Upper lobe of right lung (tissue), 1 donor: ENCODE data around the gene PTGDR2. TPM values are rescaled to one million over a fixed set of nuclear protein-coding genes. Genes with fewer than 3 reads are reported as not detected.

ENCODE experiments used
- ATAC-seq: fragments of 200-7000 bp; cut with Tn5 transposase; one replicate; pipeline ENCODE4 v1.9.1; 2020; ENCODE audit warnings: mild to moderate bottlenecking, moderate library complexity
- DNase-seq: peaks from one replicate; pipeline ENCODE4 v3.0.0-alpha.2; 2020
- H3K27ac ChIP-seq: fragments of 200-600 bp; one replicate; pipeline ENCODE4 v1.8.0; 2022
- H3K27me3 ChIP-seq: fragments of 200-600 bp; one replicate; pipeline ENCODE4 v1.8.0; 2022; ENCODE audit warnings: mild to moderate bottlenecking
- H3K36me3 ChIP-seq: fragments of 200-600 bp; one replicate; pipeline ENCODE4 v1.8.0; 2022
- H3K4me1 ChIP-seq: fragments of 200-600 bp; one replicate; pipeline ENCODE4 v1.8.0; 2022
- H3K4me3 ChIP-seq: fragments of 200-600 bp; one replicate; pipeline ENCODE4 v1.8.0; 2022; ENCODE audit warnings: mild to moderate bottlenecking
- H3K9me3 ChIP-seq: fragments of 200-600 bp; one replicate; pipeline ENCODE4 v1.8.0; 2022
- intact Hi-C: fragments of 100-400 bp; cut with DNase I; formaldehyde crosslinking; loops from one replicate; pipeline ENCODE4 v1.11.0; 2022
- total RNA-seq: library from RNA; stranded (reverse); fragmentation: NEBNext Ultra II Directional; extraction: Animal tissue kit (Norgen Biotek cat#: 25700); gene quantifications from one replicate; pipeline ENCODE4 v1.2.1, GENCODE V29; 2021
- TF ChIP-seq, protein P1 (sequence below): fragments of 200-600 bp; IDR thresholded peaks from one replicate; pipeline ENCODE4 v1.8.0; 2022; ENCODE audit warnings: antibody characterized with exemption
- donor health status: DM: no; HTN: yes; CAD: no; lungs with severe emphysema.

PTGDR2 gene
- total RNA-seq, 1 donor from 2014 or later: 1.8 TPM

DNA sequence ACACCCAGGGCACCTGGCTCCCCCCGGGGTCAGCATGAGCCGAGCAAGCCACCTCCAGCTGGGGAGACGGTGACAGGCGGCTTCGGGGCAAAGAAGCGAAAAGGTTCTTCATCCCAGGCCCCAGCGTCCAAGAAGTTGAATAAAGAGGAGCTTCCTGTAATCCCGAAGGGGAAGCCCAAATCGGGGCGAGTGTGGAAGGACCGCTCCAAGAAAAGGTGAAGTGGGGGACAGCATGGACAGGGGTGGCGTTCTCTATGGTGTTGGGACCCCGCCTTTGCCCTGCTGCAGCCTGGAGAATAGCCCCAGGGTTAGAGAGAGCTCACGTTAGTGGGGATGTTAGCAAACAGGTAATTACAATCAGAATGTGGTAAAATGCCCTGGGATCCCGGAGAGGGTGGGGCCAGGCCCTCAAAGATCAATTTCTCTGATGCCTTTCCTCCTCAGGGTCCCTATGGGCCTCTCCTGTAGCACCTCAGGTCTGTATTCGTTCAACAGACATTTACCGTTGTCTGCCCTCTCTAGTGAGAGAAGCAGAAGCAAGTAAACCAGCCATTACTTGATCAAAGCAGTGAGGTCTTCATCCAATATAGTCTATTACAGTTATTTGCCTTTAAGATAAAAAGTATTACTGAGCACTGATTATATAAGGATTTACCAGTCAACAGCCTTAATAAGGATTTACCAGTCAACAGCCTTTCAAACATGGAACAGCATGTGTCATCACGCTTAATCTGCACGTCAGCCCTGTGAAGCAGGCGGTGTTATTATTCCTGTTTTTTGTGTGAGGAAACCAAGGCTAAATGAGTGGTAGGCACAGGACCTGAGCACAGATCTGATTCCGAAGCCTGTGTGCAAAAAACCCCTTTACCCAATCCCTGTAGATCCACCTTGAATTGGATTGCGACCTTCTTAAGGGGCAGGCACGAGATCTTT is 12.8 kb downstream of the PTGDR2 start:
- peak overlapping the region; percentile 52 for H3K27ac ChIP-seq
- H3K36me3 ChIP-seq: peaks cover 4% of the 10 kb centered on the region

DNA sequence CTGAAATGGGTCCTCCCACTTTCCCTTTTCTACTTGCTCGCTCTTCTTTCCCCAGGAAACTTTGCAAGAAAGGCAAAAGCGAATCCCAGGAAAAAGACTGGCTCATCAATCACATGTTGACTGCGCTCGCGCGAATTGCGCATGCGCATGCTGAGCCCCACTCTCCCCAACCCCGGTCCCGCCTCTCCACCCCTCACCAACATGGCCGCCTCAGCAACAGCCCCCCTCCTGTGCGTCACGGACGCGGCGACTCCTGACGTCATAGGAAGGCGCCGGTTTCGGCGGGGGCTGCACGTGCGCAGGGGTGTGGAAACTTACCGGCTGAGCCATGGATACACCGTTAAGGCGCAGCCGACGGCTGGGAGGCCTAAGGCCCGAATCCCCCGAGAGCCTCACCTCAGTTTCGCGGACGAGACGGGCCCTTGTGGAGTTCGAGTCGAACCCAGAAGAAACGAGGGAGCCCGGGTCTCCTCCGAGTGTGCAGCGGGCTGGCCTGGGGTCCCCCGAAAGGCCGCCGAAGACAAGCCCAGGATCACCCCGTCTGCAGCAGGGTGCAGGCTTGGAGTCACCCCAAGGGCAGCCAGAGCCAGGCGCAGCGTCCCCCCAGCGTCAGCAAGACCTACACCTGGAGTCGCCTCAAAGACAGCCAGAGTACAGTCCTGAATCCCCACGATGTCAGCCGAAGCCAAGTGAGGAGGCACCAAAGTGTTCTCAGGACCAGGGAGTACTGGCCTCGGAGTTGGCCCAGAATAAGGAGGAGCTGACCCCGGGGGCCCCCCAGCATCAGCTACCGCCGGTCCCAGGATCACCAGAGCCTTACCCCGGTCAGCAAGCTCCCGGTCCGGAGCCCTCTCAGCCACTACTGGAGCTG is 13.7 kb downstream of the PTGDR2 start, which contains the start of gene CCDC86:
CCDC86 (plus strand) TSS at position 317 of the 871 bp plus-strand sequence; CDS start at position 329, 12 bp downstream.
- peak; percentile 96 for ATAC-seq
- DNase-seq: peak; percentile 98
- Histone ChIP-seq H3K4me1 (peaks cover 31% of the 10 kb centered on the region), H3K9me3 (no peaks in the 10 kb centered on the region), H3K27me3 (no peaks in the 10 kb centered on the region), H3K27ac (peak within 1 kb of the TSS; percentile 78), H3K36me3 (no peaks in the 10 kb centered on the region), H3K4me3 (peak within 1 kb of the TSS; percentile 77)
- intact Hi-C loops: no loop called here
- TF ChIP-seq, protein P1, sequence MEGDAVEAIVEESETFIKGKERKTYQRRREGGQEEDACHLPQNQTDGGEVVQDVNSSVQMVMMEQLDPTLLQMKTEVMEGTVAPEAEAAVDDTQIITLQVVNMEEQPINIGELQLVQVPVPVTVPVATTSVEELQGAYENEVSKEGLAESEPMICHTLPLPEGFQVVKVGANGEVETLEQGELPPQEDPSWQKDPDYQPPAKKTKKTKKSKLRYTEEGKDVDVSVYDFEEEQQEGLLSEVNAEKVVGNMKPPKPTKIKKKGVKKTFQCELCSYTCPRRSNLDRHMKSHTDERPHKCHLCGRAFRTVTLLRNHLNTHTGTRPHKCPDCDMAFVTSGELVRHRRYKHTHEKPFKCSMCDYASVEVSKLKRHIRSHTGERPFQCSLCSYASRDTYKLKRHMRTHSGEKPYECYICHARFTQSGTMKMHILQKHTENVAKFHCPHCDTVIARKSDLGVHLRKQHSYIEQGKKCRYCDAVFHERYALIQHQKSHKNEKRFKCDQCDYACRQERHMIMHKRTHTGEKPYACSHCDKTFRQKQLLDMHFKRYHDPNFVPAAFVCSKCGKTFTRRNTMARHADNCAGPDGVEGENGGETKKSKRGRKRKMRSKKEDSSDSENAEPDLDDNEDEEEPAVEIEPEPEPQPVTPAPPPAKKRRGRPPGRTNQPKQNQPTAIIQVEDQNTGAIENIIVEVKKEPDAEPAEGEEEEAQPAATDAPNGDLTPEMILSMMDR: no peak

More for the DNA sequence above, 12.8 kb downstream of the PTGDR2 start:
- H3K9me3 ChIP-seq: no peaks in the 10 kb centered on the region
- DNase-seq (no peak), ATAC-seq (no peak)
- H3K27me3 ChIP-seq: no peaks in the 10 kb centered on the region
- peaks cover 31% of the 10 kb centered on the region for H3K4me1 ChIP-seq
- intact Hi-C loops: no loop called here
- H3K4me3 ChIP-seq: peak overlapping the region; percentile 77
- TF ChIP-seq, protein P1: no peak

DNA sequence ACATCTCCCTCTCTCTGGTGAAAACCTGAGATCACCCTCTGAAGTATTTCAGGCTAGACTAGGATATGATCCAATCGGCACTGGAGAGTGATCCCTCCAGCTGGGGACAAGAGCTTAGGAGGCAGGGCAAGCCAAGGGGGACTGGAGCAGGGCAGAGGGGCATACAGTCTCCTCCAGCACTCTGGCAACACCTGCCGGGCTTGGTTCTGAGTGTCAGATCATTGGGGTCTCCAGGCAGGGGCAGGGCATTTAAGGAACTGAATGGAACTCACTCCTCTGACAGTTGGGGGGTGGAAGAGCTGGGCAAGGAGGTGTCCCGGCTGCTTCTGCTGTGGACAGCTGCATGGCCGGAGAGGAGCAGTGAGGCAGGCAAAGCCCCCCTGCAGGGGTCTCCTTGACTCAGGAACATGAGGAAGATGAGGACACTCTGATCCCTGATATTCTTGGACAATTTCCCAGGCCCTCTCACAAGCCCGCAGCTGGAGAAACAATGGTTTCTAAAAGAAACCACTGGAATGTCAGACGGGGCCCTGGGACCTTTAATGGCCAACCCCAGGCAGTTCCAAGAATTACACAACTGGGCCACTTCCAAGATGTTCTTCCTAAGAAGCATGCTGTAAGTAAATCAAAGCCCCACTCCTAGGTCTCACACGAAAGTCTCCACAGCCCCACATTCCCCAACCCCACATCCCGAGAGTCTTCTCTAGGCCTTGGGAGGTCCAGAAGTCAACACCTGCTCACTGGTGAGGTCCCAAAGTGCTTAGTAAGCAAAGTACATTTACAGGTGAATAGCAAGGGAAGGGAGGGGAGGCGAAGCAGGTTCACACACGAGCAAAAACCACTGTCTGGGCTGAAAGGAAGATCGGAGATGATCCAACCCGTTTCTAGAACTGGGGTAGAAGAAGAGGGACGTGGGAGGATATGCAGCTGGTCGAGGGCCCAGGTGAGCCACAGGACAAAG is 15.0 kb downstream of the PTGDR2 start:
- Histone ChIP-seq H3K27ac (peak overlapping the region; percentile 78), H3K36me3 (no peaks in the 10 kb centered on the region), H3K4me1 (peaks cover 31% of the 10 kb centered on the region), H3K27me3 (peaks cover 4% of the 10 kb centered on the region), H3K9me3 (no peaks in the 10 kb centered on the region), H3K4me3 (no peak overlapping the region)
- intact Hi-C loops: no loop called here
- DNase-seq: no peak
- ATAC-seq: no peak
- TF ChIP-seq, protein P1: no peak

DNA sequence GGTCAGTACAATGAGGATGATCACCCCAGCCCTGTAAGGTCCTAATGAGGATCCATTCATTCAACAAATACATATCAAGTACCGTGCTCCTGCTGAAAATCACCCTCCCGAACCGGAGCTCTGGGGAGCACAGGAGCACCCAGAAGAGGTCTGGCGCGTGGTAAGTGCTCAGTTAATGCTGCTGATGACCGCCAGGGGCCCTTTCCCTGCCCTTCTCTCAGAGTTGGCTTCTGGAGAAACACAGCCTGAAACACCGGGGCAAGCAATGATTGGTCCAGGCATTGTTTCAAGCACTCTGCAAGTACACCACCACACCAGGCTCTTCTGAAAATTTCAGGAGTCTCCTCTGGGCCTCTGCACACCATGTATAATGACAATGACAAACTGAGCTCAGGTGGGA is 17.6 kb downstream of the PTGDR2 start:
- TF ChIP-seq, protein P1: no peak
- intact Hi-C loops: loop anchor here (10.0 kb wide), 1 partner anchor 347 kb away; no protein-coding TSS in a partner anchor
- DNase-seq (no peak), ATAC-seq (no peak)
- Histone ChIP-seq H3K4me1 (peaks cover 16% of the 10 kb centered on the region), H3K4me3 (no peak overlapping the region), H3K27me3 (peaks cover 4% of the 10 kb centered on the region), H3K36me3 (no peaks in the 10 kb centered on the region), H3K9me3 (no peaks in the 10 kb centered on the region), H3K27ac (no peak overlapping the region)
